GM04503 (cell line): ENCODE measurements around the gene INHA.

ENCODE experiments used
- DNase-seq: peaks from one replicate; pipeline ENCODE4 v3.0.0-alpha.2; 2012; ENCODE audit warnings: low read depth

The INHA gene

GRCh38 chr2:219612577-219613286 is 40.6 kb downstream of the INHA start:
- no peak for DNase-seq

DNA sequence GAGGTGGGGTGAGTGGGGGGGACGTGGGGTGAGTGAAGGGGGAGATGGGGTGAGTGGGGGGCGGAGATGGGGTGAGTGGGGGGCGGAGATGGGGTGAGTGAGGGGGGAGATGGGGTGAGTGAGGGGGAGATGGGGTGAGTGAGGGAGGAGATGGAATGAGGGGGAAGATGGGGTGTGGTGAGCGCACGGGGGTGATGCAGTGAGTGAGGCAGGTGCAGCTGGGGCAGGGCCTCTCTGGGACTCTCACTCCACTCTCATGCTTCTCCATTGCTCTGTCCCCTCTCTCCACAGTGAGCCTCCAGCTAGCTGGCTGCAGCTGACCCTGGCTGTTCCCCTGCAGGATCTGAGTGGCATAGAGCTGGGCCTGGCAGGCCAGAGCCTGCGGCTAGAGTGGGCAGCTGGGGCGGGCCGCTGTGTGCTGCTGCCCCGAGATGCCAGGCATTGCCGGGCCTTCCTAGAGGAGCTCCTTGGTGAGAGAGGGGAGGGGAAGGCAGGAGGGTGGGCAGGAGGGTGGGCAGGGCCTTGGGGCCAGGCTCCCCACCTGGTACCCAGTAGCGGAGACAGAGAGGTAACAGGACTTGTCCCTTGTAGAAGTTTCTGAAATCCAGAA is 41.5 kb downstream of the INHA start:
- no peak for DNase-seq

- DNase-seq, result no peak
Measured at GRCh38 chr2:219614076-219614860, 42.2 kb downstream of the INHA start.

DNA sequence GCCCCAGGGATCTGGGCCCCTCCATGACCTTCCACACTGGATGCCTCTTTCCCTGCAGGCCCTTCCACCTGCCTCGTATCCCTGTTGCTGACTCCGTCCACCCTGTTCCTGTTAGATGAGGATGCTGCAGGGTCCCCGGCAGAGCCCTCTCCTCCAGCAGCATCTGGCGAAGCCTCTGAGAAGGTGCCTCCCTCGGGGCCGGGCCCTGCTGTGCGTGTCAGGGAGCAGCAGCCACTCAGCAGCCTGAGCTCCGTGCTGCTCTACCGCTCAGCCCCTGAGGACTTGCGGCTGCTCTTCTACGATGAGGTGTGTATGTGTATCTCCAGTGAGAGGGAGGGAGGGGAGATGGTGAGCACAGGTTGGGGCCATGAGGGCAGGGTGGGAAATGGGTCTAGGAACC is 42.9 kb downstream of the INHA start:
- no peak for DNase-seq

- DNase-seq, result no peak
Measured at GRCh38 chr2:219615894-219616293, 43.8 kb downstream of the INHA start.

DNA sequence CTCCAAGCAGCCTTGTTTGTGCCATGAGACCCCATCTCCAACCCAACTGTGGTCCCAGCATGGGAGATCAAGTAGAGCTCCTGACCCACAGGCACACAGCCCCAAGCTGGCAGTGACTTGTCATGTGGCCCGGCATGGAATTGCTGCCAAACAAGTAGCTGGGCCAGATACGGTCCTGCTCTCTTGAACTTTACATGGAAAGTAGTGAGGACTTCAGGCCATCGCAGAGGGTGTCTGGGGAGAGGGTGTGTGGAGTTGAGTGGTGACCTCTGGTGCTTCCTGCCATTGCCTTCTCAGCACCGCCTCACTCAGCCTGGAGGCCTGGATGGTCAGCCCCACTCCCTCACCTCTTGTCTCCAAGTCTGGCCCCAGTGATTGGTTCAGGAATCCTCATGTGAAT is 44.4 kb downstream of the INHA start:
- no peak for DNase-seq

- no peak for DNase-seq
Measured at GRCh38 chr2:219618733-219619122, 46.6 kb downstream of the INHA start.

- no peak for DNase-seq
Measured at GRCh38 chr2:219619235-219619634, 47.1 kb downstream of the INHA start.

- DNase-seq, result no peak
Measured at GRCh38 chr2:219620546-219620945, 48.4 kb downstream of the INHA start.

DNA sequence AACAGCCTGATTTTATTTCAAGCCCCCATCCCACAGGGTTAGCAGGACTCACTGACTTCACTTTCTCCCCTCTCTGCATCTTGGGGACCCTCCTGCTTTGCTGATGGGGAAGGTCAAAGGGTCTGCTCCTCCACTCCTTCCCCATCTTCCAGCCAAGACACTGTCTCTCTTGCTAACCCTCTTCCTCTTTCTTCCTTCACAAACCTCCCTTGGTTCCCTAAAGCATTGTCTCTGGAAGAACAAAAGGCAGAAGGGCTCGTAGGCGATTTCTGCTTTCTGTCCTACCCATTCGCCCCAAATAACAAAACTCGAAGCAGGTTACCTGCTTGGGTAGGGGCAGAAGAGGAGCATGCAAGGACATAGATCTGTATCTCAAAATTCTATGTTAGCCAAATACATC is 49.8 kb downstream of the INHA start:
- DNase-seq, result no peak

DNA sequence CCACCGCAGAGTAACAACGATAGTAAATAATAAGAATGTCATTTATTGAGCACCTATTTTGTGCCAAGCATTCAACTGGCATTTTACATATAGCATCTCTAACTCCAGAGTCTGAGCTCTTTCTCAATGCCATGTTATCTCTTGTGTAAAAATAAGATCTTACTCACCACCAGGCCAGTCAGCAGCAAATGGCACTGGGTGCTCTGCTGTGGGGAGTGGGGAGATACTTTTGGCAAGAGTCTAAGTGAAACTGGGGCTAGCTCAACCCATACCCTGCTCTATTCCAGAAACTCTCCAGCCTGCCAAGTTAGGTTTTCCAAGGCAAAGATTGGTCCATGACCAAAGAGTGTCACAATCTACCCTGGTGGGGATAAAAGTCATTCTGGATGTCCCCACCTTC is 50.4 kb downstream of the INHA start:
- no peak for DNase-seq

- DNase-seq, result no peak
Measured at GRCh38 chr2:219624565-219624964, 52.5 kb downstream of the INHA start.

DNA sequence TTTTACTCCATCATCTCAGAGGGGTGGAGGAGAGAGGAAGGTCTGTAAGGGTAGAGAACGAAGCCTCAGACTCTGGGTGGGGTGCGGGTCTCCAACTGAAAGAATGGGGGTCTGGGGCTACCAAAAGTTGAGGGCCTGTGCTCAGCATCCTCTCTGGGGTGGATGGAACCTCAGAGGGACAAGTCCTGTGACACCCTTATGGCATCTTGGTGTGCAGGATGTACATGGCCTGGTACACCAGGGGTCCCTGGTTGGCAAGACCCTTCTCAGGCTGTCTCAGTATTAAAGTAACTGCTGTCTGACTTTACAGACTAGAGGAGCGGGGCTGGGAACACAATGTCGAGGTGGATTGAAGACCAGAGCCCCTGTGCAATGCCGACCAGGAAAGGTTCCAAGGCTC is 53.1 kb downstream of the INHA start:
- no peak for DNase-seq
